Measurements from ENCODE around the gene MAP7. TPM values are rescaled to one million over a fixed set of nuclear protein-coding genes. Genes with fewer than 3 reads are reported as not detected.

Gene MAP7
- total and polyA plus RNA-seq, 2 donors (not counting 3 experiments of a cell fraction or from before 2014, with no cell fraction given): 0.07 to 0.42 TPM

GRCh38 chr6:136331461-136331860 is 218.8 kb downstream of the MAP7 start:
- ChIA-PET CTCF (interaction anchor here (3.5 kb wide), 1 partner anchor 14 kb away, joined by 18 read pairs; no protein-coding TSS in a partner anchor), POLR2A (no interaction called here)
- Histone ChIP-seq H3K4me2 (ENCODE audit: insufficient read depth, low read length) (no peak overlapping the region), H3K9ac (replicated peaks; ENCODE audit: extremely low read depth, insufficient read depth, low read length) (no peak overlapping the region), H3K4me3 (replicated peaks in 1 of 3; ENCODE audit: insufficient read depth in 1 of 3, low read depth in 1 of 3, low read length in 3 of 3) (no peak overlapping the region), H2AFZ (ENCODE audit: low read depth, low read length) (no peak overlapping the region), H4K20me1 (replicated peaks; ENCODE audit: control insufficient read depth, extremely low read depth, insufficient read depth, low read length) (no peaks in the 10 kb centered on the region), H3K27me3 (ENCODE audit: control insufficient read depth in 2 of 2, insufficient read depth in 2 of 2, low read length in 2 of 2) (peaks cover 0 to 3% of the 10 kb centered on the region in 2 experiments), H3K79me2 (ENCODE audit: control insufficient read depth, insufficient read depth, low read length) (no peaks in the 10 kb centered on the region), H3K4me1 (ENCODE audit: control insufficient read depth, extremely low read depth, insufficient read depth, low read length) (no peaks in the 10 kb centered on the region), H3K36me3 (ENCODE audit: control insufficient read depth in 2 of 2, extremely low read depth in 1 of 2, insufficient read depth in 2 of 2, low read length in 2 of 2) (no peaks in the 10 kb centered on the region), H3K9me1 (replicated peaks; ENCODE audit: control insufficient read depth, extremely low read depth, insufficient read depth, low read length) (no peaks in the 10 kb centered on the region), H3K27ac (ENCODE audit: insufficient read depth, low read depth, low read length) (no peak overlapping the region), H3K9me3 (replicated peaks; ENCODE audit: control insufficient read depth, insufficient read depth, low read length) (no peaks in the 10 kb centered on the region)
- FAIRE-seq (no peak), DNase-seq (ENCODE audit: low read depth, low spot score) (no peak)
- dilution Hi-C loops (cut with MboI; ENCODE audit: extremely low pct_ligation_motif_present, low sequenced_read_pairs) (no loop called here), intact Hi-C loops (cut with micrococcal nuclease) (no loop called here)
- no TSS peak for BruUV-seq (replicated peaks)
- no peak for TF ChIP-seq EZH2 (IDR thresholded peaks at IDR 0.05; ENCODE audit: borderline replicate concordance, low read depth, low read length, severe bottlenecking)
- TF ChIP-seq MYC (IDR thresholded peaks at IDR 0.05; ENCODE audit: low read depth, low read length): no peak
- TF ChIP-seq GATA2 (IDR thresholded peaks at IDR 0.05; ENCODE audit: insufficient read depth, insufficient read length, low read depth, low read length): no peak
- no peak for TF ChIP-seq CTCF (IDR thresholded peaks at IDR 0.05; ENCODE audit: extremely low read depth in 1 of 2, insufficient read depth in 1 of 2, low read depth in 1 of 2, low read length in 2 of 2)
- TF ChIP-seq POLR2AphosphoS5 (IDR thresholded peaks at IDR 0.05; ENCODE audit: insufficient read depth, low read depth, low read length): no peak
- TF ChIP-seq MAX (IDR thresholded peaks at IDR 0.05; ENCODE audit: insufficient read depth, insufficient read length): no peak
- TF ChIP-seq FOS (IDR thresholded peaks at IDR 0.05; ENCODE audit: borderline replicate concordance, insufficient read depth, low read length): no peak
- TF ChIP-seq POLR2A (IDR thresholded peaks at IDR 0.05; ENCODE audit: low read depth, low read length): no peak
- no peak for TF ChIP-seq JUN (IDR thresholded peaks at IDR 0.05; ENCODE audit: borderline replicate concordance, insufficient read depth, insufficient read length, low read depth)
